ENCODE measurements around the gene HERC6. TPM values are rescaled to one million over a fixed set of nuclear protein-coding genes. Genes with fewer than 3 reads are reported as not detected.
"Not testable (repeated sequence)": the region's sequence is repeated elsewhere in the genome, so short reads cannot be mapped to it uniquely, and the experiment has no call there.

HERC6 gene
- polyA plus RNA-seq, 1 of the 3 experiments (the other 2 are of a cell fraction): 1.7 TPM

- H3K9me3 ChIP-seq; CTCF ChIA-PET; H3K9ac ChIP-seq; H3K4me3 ChIP-seq (ENCODE audit: low read depth in 2 of 2, low read length in 1 of 2); H3K9me2 ChIP-seq; POLR2A ChIA-PET; H3K27ac ChIP-seq (ENCODE audit: low read depth in 2 of 2, low read length in 1 of 2); H3K4me2 ChIP-seq; H3K27me3 ChIP-seq (ENCODE audit: insufficient read depth); H3K79me2 ChIP-seq (ENCODE audit: insufficient read depth); H3K36me3 ChIP-seq (replicated peaks in 1 of 2; ENCODE audit: control insufficient read depth in 1 of 2, insufficient read depth in 2 of 2, low read length in 1 of 2); H3K4me1 ChIP-seq (ENCODE audit: control insufficient read depth in 1 of 2, insufficient read depth in 2 of 2, low read depth in 1 of 2, low read length in 1 of 2); H2AFZ ChIP-seq (ENCODE audit: low read depth); H4K20me1 ChIP-seq (ENCODE audit: insufficient read depth); DNase-seq; H3F3A ChIP-seq (replicated peaks; ENCODE audit: insufficient read depth): not testable (repeated sequence)
- WGBS (ENCODE audit: low lambda C conversion rate): 83% methylated on average over 1 of the region's 3 CpGs
Measured at GRCh38 chr4:88346902-88347301, 31.8 kb upstream of the HERC6 start.

- 39% methylated on average over 7 of the region's 7 CpGs for WGBS (ENCODE audit: low lambda C conversion rate)
- H3K79me2 ChIP-seq (ENCODE audit: insufficient read depth); H3K36me3 ChIP-seq (replicated peaks in 1 of 2; ENCODE audit: control insufficient read depth in 1 of 2, insufficient read depth in 2 of 2, low read length in 1 of 2); H3F3A ChIP-seq (replicated peaks; ENCODE audit: insufficient read depth); DNase-seq; H3K27me3 ChIP-seq (ENCODE audit: insufficient read depth); POLR2A ChIA-PET; H2AFZ ChIP-seq (ENCODE audit: low read depth); H3K9ac ChIP-seq; H3K4me2 ChIP-seq; H3K4me3 ChIP-seq (ENCODE audit: low read depth in 2 of 2, low read length in 1 of 2); H3K9me2 ChIP-seq; H4K20me1 ChIP-seq (ENCODE audit: insufficient read depth); H3K27ac ChIP-seq (ENCODE audit: low read depth in 2 of 2, low read length in 1 of 2); H3K4me1 ChIP-seq (ENCODE audit: control insufficient read depth in 1 of 2, insufficient read depth in 2 of 2, low read depth in 1 of 2, low read length in 1 of 2); H3K9me3 ChIP-seq: not testable (repeated sequence)
- CTCF ChIA-PET: interaction anchor here (0.7 kb wide), 1 partner anchor 142 kb away, joined by 3 read pairs; no protein-coding TSS in a partner anchor
Measured at GRCh38 chr4:88348761-88349160, 29.9 kb upstream of the HERC6 start.

GRCh38 chr4:88350786-88351185 is 27.9 kb upstream of the HERC6 start:
- Histone ChIP-seq H3K9me2 (no peaks in the 10 kb centered on the region), H3K4me3 (ENCODE audit: low read depth in 2 of 2, low read length in 1 of 2) (no peak overlapping the region), H3F3A (replicated peaks; ENCODE audit: insufficient read depth) (no peaks in the 10 kb centered on the region), H3K4me1 (ENCODE audit: control insufficient read depth in 1 of 2, insufficient read depth in 2 of 2, low read depth in 1 of 2, low read length in 1 of 2) (no peaks in the 10 kb centered on the region), H3K9me3 (peaks cover 5% of the 10 kb centered on the region; the same call in 1 of the 2 replicates), H3K4me2 (no peak overlapping the region), H3K27ac (ENCODE audit: low read depth in 2 of 2, low read length in 1 of 2) (no peak overlapping the region), H4K20me1 (ENCODE audit: insufficient read depth) (no peaks in the 10 kb centered on the region), H2AFZ (ENCODE audit: low read depth) (no peak overlapping the region), H3K27me3 (ENCODE audit: insufficient read depth) (no peaks in the 10 kb centered on the region), H3K79me2 (ENCODE audit: insufficient read depth) (no peaks in the 10 kb centered on the region), H3K36me3 (replicated peaks in 1 of 2; ENCODE audit: control insufficient read depth in 1 of 2, insufficient read depth in 2 of 2, low read length in 1 of 2) (no peaks in the 10 kb centered on the region), H3K9ac (no peak overlapping the region)
- POLR2A ChIA-PET: no interaction called here
- no peak for TF ChIP-seq EP300 (IDR thresholded peaks at IDR 0.05; ENCODE audit: borderline replicate concordance in 1 of 2, low read depth in 1 of 2, low read length in 1 of 2)
- CTCF ChIA-PET: interaction anchor here (1.2 to 2.2 kb wide), 2 partner anchors 10 to 139 kb away, joined by 4 to 8 read pairs; no protein-coding TSS in a partner anchor
- 22% methylated on average over 4 of the region's 4 CpGs for WGBS (ENCODE audit: low lambda C conversion rate)
- DNase-seq: no peak

GRCh38 chr4:88352062-88352740 is 26.5 kb upstream of the HERC6 start:
- POLR2A ChIA-PET: no interaction called here
- CTCF ChIA-PET: interaction anchor here (0.9 to 2.2 kb wide), 3 partner anchors 11 to 56 kb away, joined by 3 to 8 read pairs (median 3); partner anchors contain the start of gene HERC6
- H2AFZ ChIP-seq (ENCODE audit: low read depth): no peak overlapping the region
- no peaks in the 10 kb centered on the region for H3K36me3 ChIP-seq (replicated peaks in 1 of 2; ENCODE audit: control insufficient read depth in 1 of 2, insufficient read depth in 2 of 2, low read length in 1 of 2)
- H3K4me1 ChIP-seq (ENCODE audit: control insufficient read depth in 1 of 2, insufficient read depth in 2 of 2, low read depth in 1 of 2, low read length in 1 of 2): no peaks in the 10 kb centered on the region
- H4K20me1 ChIP-seq (ENCODE audit: insufficient read depth): no peaks in the 10 kb centered on the region
- no peak for DNase-seq
- WGBS (ENCODE audit: low lambda C conversion rate): 21% methylated on average over 3 of the region's 3 CpGs
- H3K79me2 ChIP-seq (ENCODE audit: insufficient read depth): no peaks in the 10 kb centered on the region
- H3K4me2 ChIP-seq: no peak overlapping the region
- H3K9me2 ChIP-seq: no peaks in the 10 kb centered on the region
- no peaks in the 10 kb centered on the region for H3F3A ChIP-seq (replicated peaks; ENCODE audit: insufficient read depth)
- H3K27me3 ChIP-seq (ENCODE audit: insufficient read depth): no peaks in the 10 kb centered on the region
- no peak overlapping the region; a peak in 1 of 4 replicates for H3K27ac ChIP-seq (ENCODE audit: low read depth in 2 of 2, low read length in 1 of 2)
- no peak overlapping the region for H3K9ac ChIP-seq
- H3K9me3 ChIP-seq: peaks cover 5% of the 10 kb centered on the region; the same call in 1 of the 2 replicates
- no peak overlapping the region for H3K4me3 ChIP-seq (ENCODE audit: low read depth in 2 of 2, low read length in 1 of 2)
- TF ChIP-seq GATA2 (CRISPR knock-in tag; IDR thresholded peaks at IDR 0.05): no peak
- TF ChIP-seq IRF3 (IDR thresholded peaks at IDR 0.05; ENCODE audit: low read depth, low read length): no peak
- no peak for TF ChIP-seq REST (IDR thresholded peaks at IDR 0.05; ENCODE audit: low read depth, low read length)
- TF ChIP-seq USF1 (IDR thresholded peaks at IDR 0.05; ENCODE audit: borderline replicate concordance, low read depth): no peak
